GM10266 (cell line): Measurements from ENCODE around the gene ZNF771.

Experiments
- DNase-seq: peaks from one replicate; pipeline ENCODE4 v3.0.0; 2012; ENCODE audit errors: extremely low spot score
- TF ChIP-seq, protein P1 (sequence below): IDR thresholded peaks from 2 replicates; pipeline ENCODE4 v1.5.1; 2012; ENCODE audit warnings: mild to moderate bottlenecking, low read depth; ENCODE audit not compliant: control insufficient read depth, insufficient read depth; ENCODE audit errors: missing control alignments

Gene ZNF771

DNA sequence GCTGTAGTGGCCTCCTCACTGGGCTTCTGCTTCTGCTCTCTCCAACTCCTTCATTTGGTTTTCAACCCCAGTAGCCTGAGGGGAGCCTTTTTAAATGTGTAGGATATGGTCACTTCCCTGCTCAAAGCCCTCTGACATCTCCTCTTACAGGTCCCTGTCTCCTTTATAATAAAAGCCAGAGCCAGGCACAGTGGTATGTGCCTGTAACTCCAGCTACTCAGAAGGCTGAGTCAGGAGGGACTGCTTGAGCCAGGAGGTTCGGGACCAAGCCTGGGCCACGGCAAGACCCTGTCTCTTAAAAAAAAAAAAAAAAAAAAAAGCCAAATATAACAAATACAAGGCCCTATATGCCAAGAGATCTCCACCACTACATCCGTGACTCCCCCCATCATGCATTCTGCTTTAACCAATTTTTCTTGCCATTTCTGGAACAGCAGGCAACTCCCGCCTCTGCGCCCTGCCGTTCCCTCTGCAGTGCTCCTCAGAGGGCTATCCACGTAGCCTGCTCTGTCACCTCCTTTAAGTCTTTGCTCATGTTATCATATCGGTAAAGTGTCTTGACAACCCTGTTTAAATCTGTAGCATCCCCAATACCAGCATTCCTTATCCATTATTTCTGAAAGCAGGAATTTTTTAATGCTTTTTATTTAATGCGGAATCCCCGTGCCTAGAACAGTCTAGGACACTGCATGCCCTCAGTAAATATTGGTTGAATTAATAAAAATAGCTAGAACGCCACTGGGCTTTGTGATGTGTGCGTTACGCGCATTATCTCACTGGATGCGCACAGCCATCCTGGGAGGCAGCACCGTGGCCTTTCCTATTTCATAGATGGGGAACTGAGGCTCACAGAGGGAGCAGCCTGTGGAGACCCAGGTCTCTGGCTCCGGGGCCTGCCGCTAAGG, 9.5 kb downstream of the ZNF771 start:
- no peak for DNase-seq
- TF ChIP-seq, protein P1, sequence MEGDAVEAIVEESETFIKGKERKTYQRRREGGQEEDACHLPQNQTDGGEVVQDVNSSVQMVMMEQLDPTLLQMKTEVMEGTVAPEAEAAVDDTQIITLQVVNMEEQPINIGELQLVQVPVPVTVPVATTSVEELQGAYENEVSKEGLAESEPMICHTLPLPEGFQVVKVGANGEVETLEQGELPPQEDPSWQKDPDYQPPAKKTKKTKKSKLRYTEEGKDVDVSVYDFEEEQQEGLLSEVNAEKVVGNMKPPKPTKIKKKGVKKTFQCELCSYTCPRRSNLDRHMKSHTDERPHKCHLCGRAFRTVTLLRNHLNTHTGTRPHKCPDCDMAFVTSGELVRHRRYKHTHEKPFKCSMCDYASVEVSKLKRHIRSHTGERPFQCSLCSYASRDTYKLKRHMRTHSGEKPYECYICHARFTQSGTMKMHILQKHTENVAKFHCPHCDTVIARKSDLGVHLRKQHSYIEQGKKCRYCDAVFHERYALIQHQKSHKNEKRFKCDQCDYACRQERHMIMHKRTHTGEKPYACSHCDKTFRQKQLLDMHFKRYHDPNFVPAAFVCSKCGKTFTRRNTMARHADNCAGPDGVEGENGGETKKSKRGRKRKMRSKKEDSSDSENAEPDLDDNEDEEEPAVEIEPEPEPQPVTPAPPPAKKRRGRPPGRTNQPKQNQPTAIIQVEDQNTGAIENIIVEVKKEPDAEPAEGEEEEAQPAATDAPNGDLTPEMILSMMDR = no peak

DNA sequence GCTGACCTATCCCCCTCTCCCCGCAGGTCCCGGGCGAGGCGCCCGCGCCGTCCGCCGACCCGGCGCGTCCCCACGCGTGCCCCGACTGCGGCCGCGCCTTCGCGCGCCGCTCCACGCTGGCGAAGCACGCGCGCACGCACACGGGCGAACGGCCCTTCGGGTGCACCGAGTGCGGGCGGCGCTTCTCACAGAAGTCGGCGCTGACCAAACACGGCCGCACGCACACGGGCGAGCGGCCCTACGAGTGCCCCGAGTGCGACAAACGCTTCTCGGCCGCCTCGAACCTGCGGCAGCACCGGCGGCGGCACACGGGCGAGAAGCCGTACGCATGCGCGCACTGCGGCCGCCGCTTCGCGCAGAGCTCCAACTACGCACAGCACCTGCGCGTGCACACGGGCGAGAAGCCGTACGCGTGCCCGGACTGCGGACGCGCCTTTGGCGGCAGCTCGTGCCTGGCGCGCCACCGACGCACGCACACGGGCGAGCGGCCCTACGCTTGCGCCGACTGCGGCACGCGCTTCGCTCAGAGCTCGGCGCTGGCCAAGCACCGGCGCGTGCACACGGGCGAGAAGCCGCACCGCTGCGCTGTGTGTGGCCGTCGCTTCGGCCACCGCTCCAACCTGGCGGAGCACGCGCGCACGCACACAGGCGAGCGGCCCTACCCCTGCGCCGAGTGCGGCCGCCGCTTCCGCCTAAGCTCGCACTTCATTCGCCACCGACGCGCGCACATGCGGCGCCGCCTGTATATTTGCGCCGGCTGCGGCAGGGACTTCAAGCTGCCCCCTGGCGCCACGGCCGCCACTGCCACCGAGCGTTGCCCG, 10.3 kb downstream of the ZNF771 start:
- DNase-seq = peak; percentile 94
- TF ChIP-seq, protein P1 = peak; percentile 24

DNA sequence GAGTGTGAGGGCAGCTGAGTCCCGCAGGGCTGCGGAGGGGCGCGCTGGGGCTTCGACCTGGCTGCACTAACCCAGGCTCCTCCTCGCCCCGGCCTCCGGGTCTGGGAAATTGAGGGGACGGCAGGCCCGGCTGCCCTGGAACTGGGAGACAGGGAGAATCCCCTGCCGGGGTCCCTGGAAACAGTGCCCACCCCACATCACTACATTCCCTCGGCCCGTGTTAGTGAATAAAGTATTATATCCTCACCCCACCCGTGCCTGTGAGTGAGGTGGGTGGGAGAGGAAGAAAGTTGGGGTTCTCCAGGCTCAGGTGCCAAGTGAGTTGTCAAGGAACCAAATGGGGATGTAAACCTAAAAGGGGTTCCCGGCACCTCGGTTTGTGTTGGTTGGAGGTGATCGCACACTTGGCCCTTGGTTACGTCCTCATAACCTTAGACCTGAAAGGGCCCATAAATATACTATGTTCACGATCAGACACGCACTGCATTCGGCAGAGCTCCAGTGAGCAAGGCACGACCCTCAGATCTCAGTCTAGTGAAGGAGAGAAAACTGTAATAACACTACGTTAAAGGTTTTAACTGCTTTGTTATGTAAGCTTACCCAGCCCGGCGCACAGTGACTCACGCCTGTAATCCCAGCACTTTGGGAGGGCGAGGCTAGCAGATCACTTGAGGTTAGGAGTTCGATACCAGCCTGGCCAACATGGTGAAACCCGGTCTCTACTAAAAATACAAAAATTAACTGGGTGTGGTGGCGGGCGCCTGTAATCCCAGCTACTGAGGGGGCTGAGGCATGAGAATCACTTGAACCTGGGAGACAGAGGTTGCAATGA, 11.2 kb downstream of the ZNF771 start:
- TF ChIP-seq, protein P1 = no peak
- no peak for DNase-seq

DNA sequence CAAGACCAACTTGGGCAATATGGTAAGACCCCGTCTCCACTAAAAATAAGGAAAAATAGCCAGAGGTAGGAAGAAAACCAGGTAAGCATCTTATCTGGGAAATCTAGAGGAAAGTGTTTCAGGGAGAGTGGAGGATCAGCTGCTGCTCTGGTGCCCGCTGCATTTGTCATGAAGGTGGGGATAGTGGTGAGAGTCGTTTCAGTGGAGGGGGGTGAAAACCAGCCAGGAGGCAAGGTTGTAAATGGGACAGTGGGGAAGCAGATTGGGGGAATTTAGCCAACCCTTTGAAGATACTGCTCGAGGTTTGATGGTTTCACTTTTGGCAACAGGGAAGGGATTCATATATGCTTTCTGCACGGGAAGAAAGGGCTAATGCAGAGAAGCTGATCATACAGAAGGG, 13.6 kb downstream of the ZNF771 start:
- DNase-seq = no peak
- TF ChIP-seq, protein P1 = no peak

DNA sequence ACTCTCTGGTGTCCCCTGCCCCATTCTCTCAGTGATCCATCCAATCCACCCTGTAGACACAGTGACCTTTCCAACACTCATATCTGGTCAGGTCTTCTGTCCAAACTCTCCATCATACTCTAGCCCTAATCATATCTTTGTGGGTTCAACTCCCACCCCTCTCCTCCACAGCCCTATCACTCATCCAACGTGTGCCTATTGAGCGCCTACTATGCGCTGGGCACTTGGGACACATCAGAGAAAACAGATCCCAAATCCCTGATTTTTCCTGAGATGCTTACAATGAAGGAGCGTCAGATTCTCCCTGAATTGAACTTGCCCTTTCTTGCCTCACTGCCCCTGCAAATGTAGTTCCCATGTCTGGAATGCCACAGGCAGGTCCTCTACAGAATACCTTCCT, 20.6 kb downstream of the ZNF771 start:
- TF ChIP-seq, protein P1 = no peak
- no peak for DNase-seq

DNA sequence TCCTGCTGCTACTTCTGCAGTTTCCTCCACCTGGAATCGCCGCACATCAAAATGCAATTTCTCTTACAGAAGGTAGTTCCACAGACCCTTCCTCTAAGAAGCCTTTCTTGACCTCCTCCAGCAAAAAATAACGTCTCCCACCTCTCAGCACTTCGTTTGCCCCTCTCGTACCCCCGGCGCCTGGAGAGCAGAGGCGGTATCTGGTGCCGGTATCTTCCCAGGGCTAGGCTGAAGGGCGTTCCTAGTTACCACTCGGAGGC, 21.9 kb downstream of the ZNF771 start:
- no peak for DNase-seq
- TF ChIP-seq, protein P1 = no peak
